GM18858 (cell line): ENCODE measurements around the gene CBY2.
A peak's percentile ranks its signal among the peaks of the same experiment; 100 is the strongest.

Experiments
- ATAC-seq: cut with Tn5 transposase; IDR thresholded peaks from one replicate; pipeline ENCODE4 v1.9.1; 2021; ENCODE audit not compliant: unreplicated experiment

CBY2 gene

DNA sequence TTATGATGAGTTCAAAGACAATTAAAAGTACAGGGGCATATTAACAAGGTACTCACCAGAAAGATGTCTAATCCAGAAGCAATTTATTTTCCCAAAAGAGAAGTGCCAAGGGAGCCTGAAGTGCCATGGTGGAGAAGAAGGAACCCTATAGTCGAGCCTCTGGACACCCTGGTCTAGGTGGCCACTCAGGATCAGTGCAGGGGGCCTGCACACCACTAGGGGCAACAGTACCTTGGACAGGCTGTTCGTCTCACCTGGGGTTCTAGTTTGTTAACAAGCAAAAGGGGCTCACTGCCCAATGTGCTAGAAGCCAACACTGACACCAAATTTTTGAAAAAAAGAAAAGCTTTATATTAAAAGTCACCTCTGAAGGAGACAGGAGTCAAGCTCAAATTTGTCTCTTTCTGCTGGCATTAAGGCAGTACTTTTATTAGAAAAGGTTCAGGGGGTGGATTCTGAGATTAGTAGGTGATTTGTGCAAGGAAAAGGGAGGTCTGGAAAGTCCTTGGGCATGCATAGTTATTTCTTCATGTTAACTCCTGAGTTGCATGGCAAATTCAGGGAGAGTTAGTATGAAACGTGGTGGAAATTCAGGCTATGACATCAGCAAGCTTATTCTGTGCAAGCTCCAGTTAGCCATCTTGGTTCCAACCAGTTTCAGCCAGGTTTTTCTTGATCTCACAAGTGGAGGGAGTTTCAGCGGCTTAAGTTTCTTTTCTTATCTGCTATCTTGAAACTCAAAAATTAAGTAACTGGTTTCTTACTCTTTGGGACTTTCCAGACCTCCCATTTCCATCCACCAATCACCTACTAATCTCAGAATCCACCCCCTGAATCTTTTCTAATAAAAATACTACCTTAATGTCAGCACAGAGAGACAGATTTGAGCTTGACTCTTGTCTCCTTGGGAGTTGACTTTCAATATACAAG is 884 bp upstream of the CBY2 start:
- peak; percentile 51 for ATAC-seq

DNA sequence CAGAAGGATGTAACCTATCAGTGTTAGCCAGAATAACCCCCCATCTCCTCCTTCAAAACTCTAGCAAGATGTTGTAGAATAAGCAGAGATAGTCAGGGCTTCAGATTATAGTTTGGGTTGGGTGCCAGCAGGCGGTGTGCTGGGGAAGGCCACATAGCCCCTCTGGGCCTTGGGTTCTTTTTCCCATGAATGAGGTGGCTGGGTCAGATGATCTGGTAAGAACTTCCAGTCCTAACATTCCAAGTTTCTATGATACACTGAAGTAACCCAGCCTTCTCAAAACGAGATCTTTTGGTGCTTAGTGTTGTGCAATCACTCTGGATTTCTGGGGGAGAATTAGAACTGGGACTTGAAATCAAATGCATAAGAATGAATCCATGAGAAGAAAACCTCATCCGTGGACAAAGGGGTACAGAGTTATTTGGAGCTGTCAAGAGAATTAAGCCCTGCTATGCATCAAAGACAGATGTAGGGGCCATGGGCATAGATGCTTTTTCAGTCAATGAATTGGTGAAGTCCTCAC is 810 bp downstream of the CBY2 start:
- ATAC-seq: no peak

GRCh38 chr13:45704211-45704739 is 2.2 kb downstream of the CBY2 start:
- no peak for ATAC-seq

- ATAC-seq: no peak
Measured at GRCh38 chr13:45704854-45705695, 3.0 kb downstream of the CBY2 start.

DNA sequence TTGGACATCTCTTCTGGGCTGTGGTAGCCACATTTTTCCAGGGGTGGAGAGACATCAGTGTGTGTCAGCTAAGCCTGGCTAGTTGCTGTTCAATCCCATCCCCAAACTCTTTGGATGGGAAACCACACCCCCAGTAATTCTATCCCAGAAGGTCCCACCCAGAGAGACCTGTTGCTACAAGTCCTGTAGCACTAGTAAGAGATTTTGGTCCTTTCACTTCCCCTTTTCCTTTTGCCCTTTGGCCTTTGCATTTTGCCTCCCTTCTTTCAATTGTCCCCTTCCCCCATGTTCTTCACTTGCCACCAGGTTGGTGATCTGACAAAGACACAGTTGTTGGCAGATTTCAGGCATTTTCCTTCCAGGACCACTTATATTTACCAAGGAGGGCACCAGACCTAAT is 3.8 kb downstream of the CBY2 start:
- ATAC-seq: no peak

DNA sequence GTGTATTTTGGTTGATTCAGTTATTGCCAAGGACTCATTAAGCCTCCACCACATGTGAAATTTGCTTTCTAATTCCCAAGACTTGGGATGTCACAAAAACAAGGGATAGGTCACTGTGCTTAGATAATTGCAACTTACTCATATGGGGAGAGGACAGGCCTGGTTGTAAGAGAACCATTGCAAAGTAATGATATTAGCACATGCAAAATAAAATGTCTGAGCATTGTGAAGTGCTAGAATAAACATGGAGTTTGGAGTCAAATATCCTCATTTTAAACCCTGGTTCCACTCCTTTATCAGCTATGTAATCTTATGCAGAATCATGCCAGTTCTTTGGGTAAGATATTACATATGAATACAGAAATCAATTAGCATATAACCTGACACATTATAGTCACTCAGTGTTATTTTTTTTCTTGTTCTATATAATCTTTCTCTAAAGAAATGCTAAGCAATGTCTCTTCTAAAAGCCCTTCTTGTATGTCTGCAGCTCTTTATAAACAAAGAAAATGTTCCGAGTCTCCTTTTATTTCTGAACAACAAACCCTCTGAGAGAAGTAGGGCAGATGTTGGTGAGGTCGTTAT is 5.5 kb downstream of the CBY2 start:
- no peak for ATAC-seq

DNA sequence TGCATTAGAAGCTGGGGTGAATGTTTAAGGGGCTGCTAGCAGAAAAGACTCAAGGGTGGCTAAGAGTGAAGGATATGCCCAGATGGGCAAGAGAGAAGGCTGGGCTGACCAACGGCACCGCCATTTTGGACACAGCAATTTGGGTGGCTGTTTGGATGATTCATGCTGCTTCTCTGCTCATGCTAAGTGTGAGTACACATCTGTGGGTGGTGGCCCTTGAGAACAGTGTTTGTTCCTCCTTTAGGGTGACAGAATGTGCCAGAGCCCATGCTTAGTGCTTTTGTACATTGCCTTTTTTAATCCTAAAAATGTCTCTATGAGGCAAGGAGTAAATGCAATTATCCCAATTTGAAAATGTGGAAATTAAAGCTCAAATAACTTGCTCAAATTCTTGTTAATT is 9.8 kb downstream of the CBY2 start:
- ATAC-seq: no peak

DNA sequence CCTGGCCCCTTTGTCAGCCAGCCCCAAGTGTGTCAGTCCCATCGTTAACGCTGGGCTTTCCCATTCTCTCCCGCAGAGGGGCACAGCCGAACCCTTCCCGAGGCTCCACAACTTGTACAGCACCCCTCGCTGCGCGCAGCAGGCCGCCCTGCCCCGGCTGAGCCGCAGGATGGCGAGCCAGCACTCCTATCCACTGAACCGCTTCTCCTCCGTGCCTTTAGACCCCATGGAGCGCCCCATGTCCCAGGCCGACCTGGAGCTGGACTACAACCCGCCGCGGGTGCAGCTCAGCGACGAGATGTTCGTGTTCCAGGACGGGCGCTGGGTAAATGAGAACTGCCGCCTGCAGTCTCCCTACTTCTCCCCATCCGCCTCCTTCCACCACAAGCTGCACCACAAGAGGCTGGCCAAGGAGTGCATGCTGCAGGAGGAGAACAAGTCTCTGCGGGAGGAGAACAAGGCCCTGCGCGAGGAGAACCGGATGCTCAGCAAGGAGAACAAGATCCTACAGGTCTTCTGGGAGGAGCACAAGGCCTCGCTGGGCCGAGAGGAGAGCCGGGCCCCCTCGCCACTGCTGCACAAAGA is 11.1 kb downstream of the CBY2 start:
- no peak for ATAC-seq

- ATAC-seq: no peak
Measured at GRCh38 chr13:45713721-45714120, 11.6 kb downstream of the CBY2 start.

- ATAC-seq: no peak
Measured at GRCh38 chr13:45714170-45714569, 12.1 kb downstream of the CBY2 start.

DNA sequence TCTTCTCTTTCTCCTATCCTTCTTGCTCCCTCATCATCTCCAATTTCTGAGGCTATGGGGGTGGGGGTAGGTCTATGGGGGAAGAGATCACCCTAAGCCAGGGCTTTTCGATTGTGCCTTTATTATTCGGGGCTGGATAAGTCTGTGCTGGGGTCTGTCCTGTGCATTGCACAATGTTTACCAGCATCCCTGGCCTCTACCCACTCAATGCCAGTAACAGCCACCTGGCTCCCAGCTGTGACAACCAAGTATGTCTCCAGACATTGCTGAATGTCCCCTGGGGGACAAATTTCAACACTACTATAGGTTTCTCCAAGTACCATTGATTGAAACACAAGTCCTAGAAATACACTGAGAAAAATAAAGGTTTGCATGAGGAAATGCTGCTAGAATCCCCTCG is 13.2 kb downstream of the CBY2 start:
- no peak for ATAC-seq

GRCh38 chr13:45717349-45717748 is 15.2 kb downstream of the CBY2 start:
- no peak for ATAC-seq

DNA sequence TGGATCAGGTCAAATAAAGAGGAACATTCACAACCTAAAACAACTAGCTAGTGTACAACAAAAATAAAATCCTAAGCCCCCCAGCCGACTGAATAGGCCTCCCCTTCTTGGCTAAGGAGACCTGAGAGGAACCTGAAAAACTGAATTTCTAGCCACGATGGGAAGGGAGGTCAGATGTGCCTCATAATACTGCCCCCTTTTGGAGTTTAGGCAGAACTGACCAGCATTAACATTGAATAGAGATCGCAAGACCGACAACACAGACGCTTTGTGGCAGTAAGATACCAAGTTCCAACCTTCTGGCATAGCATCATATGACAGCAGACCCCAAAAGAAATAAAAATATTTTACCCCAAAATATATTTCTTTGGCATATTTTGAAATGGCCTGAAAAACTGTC is 15.9 kb downstream of the CBY2 start:
- no peak for ATAC-seq

DNA sequence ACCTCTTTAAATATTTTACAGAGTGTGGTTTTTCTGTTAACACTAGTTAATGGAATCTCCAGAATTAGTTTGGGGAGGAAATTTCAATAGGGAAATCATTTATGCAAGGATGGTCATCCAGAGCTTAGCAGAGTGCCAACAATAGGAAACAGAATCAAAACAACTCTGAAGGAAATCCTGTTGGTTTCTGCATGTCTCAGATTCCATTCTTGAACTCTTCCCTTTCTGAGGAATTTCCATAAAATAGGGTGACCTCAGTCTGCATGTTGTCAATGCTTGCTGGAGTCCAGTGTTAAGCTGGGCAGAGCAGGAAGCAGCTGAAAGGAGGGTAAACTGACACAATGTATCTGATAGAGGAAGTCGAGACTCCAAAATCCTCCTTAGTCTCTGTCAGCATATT is 16.9 kb downstream of the CBY2 start:
- ATAC-seq: no peak

GRCh38 chr13:45721203-45721731 is 19.1 kb downstream of the CBY2 start:
- ATAC-seq: no peak

DNA sequence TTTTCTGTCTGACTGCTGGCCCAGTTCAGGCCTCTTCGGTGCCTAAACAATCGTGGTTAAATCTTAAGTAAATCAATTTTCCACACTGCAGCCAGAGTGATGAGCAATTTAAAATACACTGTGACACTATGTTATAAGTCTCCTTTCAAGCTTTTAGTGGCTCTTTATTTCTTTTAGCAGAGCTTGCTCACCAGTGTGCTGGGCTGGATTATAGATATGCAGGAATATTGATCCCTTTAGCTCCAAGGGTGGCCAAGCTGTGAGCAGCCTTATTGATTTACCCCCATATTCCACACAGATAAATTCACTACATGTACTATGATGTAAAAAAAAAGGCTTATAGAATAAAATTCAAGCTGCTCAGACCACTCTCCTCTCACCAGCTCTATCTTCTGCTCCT is 21.7 kb downstream of the CBY2 start:
- no peak for ATAC-seq

- ATAC-seq: no peak
Measured at GRCh38 chr13:45728759-45729158, 26.6 kb downstream of the CBY2 start.

DNA sequence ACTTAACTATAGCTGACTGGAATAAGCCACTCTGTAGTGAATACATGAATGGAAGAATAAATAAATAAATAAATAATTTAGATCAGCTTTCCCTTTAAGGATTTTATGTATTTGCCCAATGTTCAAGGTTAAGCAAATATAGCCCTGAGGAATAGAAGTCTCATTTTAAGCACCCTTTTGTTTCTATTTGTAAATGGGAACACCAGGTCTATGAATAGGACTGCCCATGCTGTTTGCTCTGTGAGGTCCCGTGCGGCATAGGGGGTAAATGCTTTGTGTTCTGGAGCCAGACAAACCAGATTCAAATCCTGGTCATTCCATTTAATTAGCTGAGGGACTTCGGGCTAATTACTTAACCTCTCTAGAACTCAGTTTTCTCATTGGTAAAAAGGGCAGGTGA is 29.3 kb downstream of the CBY2 start:
- ATAC-seq: no peak

DNA sequence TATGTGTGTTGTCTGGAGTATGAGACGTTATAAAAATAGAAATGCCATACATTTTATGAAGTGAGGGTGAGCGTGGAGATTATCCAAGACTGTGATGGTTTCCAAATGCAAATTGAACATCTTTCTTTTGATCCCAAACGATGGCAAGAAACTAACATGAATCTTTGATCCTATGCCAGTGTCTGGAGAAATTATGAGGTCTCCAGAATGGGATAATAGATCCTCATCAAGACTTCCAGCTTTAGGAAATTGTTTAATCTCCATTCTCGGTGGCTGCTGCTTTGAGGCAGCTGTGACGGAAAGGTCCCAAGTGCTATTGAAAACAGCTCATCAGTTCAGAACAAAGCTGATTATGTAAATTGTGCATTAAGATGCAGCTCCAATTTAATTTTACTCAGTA is 30.8 kb downstream of the CBY2 start:
- no peak for ATAC-seq

DNA sequence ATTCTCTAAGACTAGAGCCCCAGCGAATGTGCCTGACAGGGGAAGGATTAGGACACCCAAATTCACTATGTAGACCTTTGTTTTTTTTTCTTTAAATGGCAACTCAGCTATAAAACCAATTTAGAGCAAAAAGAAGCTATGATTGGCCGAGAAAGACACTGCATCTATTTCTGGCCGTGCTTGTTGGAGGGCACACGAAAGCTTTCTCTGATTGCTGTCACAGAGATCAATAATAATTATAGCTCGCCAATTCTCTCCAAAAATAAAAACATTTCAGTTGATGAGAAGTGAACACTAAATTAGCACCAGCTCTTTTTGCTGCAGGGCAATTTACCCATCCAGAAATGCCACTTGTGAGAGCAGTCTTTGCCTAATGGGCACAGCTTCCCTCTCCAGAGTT is 31.2 kb downstream of the CBY2 start:
- no peak for ATAC-seq

DNA sequence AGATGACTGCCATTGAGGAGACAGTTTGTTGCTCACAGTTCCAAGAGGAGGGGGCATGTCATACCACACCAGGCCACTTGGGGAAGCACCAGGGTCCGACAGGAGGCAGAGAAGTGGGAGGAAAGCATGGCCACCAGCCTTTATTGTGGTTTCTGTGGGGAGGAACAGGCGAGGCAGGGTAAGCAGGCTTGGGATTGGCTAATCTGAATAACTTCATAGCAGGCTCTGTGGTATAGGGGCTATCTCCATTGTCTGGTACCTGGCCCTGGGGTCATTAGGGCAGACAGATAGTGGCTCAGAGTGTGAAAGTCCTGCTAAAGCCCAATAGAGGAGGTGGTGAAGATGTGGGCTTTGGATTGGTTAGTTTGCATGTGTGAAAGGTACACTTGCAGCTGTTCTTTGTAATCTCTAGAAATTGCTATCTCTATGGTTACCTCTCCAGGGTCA is 35.5 kb downstream of the CBY2 start:
- ATAC-seq: no peak
